HEK293 (cell line): ENCODE data around the gene TANC1.

Experiments used
- CTCF ChIP-seq: fragments of 450-650 bp; formaldehyde crosslinking; IDR thresholded peaks from 2 replicates; pipeline ENCODE4 v1.5.1; 2016; ENCODE audit warnings: missing biosample characterization, missing genetic modification characterization
- TF ChIP-seq, protein P1 (sequence below): fragments of 450-650 bp; formaldehyde crosslinking; IDR thresholded peaks from 2 replicates; pipeline ENCODE4 v1.5.1; 2016; ENCODE audit warnings: missing biosample characterization, missing genetic modification characterization

DNA sequence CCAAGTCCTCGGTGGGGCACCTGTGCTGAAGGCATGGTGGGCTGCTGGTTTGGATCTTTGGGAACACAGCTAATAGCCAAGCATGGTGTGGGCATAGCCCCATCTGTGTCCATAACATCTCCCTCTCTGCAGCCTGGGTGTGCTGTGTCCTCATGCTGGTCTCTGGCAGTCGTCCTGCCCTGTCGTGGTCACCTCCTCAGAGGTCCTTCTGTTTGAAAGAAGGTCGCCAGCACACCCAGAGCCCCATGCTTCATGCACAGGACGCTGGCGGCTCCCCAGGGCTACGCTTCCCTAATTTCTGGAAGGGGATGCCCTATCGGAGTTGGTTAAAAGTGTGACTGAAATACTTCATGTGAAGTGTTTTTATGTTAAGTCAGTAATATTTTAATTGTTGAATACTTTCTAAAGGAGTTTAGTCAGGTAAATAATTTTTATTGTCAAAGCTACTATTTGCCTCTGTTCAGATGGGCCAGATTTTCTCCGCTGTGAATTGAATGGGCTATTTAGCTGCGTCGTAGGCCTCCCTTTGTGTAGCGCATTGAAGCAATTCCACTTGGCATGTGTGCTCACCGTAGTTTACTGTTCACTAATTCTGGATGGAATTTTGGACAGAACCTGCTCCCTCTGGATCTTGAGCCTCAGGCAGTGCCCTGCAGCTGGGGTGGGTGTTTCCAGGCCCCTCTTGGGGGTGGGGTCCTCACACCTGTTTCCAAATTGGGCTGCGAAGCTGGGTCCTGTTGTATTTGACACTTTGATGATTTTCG lies 236.1 kb downstream of the TANC1 start:
- no peak for TF ChIP-seq CTCF
- TF ChIP-seq, protein P1, sequence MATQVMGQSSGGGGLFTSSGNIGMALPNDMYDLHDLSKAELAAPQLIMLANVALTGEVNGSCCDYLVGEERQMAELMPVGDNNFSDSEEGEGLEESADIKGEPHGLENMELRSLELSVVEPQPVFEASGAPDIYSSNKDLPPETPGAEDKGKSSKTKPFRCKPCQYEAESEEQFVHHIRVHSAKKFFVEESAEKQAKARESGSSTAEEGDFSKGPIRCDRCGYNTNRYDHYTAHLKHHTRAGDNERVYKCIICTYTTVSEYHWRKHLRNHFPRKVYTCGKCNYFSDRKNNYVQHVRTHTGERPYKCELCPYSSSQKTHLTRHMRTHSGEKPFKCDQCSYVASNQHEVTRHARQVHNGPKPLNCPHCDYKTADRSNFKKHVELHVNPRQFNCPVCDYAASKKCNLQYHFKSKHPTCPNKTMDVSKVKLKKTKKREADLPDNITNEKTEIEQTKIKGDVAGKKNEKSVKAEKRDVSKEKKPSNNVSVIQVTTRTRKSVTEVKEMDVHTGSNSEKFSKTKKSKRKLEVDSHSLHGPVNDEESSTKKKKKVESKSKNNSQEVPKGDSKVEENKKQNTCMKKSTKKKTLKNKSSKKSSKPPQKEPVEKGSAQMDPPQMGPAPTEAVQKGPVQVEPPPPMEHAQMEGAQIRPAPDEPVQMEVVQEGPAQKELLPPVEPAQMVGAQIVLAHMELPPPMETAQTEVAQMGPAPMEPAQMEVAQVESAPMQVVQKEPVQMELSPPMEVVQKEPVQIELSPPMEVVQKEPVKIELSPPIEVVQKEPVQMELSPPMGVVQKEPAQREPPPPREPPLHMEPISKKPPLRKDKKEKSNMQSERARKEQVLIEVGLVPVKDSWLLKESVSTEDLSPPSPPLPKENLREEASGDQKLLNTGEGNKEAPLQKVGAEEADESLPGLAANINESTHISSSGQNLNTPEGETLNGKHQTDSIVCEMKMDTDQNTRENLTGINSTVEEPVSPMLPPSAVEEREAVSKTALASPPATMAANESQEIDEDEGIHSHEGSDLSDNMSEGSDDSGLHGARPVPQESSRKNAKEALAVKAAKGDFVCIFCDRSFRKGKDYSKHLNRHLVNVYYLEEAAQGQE = no peak
